T-helper 17 cell (primary cell): ENCODE measurements around the gene ECPAS. TPM values are rescaled to one million over a fixed set of nuclear protein-coding genes. Genes with fewer than 3 reads are reported as not detected.
"Not testable (repeated sequence)": the region's sequence is repeated elsewhere in the genome, so short reads cannot be mapped to it uniquely, and the experiment has no call there.

ENCODE experiments used
- ATAC-seq: fragments of 150-1000 bp; cut with Tn5 transposase; 2 replicates; pipeline ENCODE4 v1.10.0; 2021; ENCODE audit warnings: mild to moderate bottlenecking, moderate library complexity
- DNase-seq, 3 donors: peaks; one replicate each; pipeline versions ENCODE4 v3.0.0 to v3.0.0-alpha.2; 2020 to 2021
- H3K9me3 ChIP-seq: one replicate; pipeline ENCODE4 v1.7.0; 2013; ENCODE audit warnings: low read length, mild to moderate bottlenecking; ENCODE audit not compliant: control insufficient read depth, poor library complexity, severe bottlenecking
- H3K27ac Mint-ChIP-seq: one replicate; pipeline ENCODE4 v1.8.0; 2022; ENCODE audit warnings: mild to moderate bottlenecking, moderate library complexity, mixed read lengths
- H3K27me3 Mint-ChIP-seq: one replicate; pipeline ENCODE4 v1.8.0; 2022; ENCODE audit warnings: mixed read lengths
- H3K36me3 Mint-ChIP-seq: one replicate; pipeline ENCODE4 v1.8.0; 2022; ENCODE audit warnings: low read depth, mixed read lengths
- H3K4me1 Mint-ChIP-seq: one replicate; pipeline ENCODE4 v1.8.0; 2022; ENCODE audit warnings: mild to moderate bottlenecking, mixed read lengths
- H3K4me3 Mint-ChIP-seq: one replicate; pipeline ENCODE4 v1.8.0; 2022; ENCODE audit warnings: mild to moderate bottlenecking, moderate library complexity, mixed read lengths
- total RNA-seq, 4 donors: library from RNA in 2 of 4; stranded (reverse) in 2 of 4; gene quantifications; one replicate each; pipeline ENCODE4 v1.2.3 and lab custom pipeline; 2022 to 2026

The ECPAS gene
- total RNA-seq, 2 donors from 2014 or later, result 56.8 to 65.9 TPM

DNA sequence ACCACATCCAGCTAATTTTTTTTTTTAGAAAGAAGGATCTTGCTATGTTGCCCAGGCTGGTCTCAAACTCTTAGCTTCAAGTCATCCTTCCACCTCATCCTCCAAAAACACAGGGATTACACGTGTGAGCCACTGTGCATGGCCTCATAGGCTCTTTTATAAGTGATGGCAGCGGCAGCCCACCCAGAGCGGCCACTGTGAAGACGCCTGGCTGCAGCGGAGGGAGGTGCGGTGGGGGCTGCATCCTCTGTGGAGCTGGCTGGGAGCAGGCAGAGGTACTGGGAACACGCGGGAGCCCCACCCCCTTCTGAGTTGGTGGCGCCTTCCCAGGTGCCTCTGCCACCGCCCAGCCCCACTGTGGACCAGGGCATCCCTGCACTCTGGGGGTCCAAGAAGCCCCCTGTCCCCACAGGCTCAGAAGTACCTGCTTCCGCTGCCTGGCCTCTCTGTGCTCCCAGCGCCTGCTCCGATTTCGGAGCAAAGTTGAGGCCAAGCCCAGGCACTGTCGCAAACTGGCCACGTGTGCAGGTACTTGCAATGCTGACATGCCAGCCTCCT, 16.9 kb upstream of the ECPAS start:
- no peak overlapping the region for H3K4me3 Mint-ChIP-seq
- ATAC-seq, result no peak
- no peaks in the 10 kb centered on the region for H3K4me1 Mint-ChIP-seq
- H3K36me3 Mint-ChIP-seq, result no peaks in the 10 kb centered on the region
- DNase-seq, result no peak
- no peaks in the 10 kb centered on the region for H3K9me3 ChIP-seq
- no peak overlapping the region for H3K27ac Mint-ChIP-seq
- peaks cover 18% of the 10 kb centered on the region for H3K27me3 Mint-ChIP-seq

DNA sequence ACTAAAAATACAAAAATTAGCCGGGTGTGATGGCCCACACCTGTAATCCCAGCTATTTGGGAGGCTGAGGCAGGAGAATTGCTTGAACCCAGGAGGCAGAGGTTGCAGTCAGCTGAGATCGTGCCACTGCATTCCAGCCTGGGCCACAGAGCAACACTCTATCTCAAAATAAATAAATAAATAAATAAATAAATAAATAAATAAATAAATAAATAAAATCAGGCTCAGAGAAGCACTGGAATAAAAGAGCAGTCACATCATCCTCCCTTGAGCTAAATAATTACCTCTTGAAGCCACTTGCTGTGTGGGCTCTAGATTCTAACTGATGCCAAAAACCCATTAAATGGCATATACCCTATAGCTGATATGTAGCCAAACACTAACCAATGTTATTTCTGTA, 13.0 kb upstream of the ECPAS start:
- H3K4me3 Mint-ChIP-seq, H3K36me3 Mint-ChIP-seq, H3K4me1 Mint-ChIP-seq, H3K9me3 ChIP-seq, DNase-seq, H3K27ac Mint-ChIP-seq, ATAC-seq: not testable (repeated sequence)
- peaks cover 17% of the 10 kb centered on the region for H3K27me3 Mint-ChIP-seq

DNA sequence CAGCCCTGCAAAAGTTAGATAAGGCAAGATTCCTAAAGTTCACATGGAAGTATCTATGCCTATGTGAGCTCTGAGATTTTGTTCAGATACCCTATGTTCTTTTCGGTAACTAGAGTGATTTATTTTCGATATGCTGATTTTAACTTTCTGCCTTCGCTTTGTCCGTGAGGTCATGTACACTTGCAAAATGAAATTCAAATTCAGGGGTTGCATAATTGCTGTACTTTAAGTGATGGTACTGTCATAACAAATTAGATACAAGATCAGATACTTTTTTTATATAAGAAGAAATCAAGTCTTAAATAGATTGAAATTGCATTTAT, 350 bp upstream of the ECPAS start:
- Mint-ChIP-seq H3K27me3 (peaks cover 8% of the 10 kb centered on the region), H3K4me3 (peak overlapping the region; percentile 84), H3K36me3 (no peaks in the 10 kb centered on the region), H3K27ac (peak overlapping the region; percentile 86), H3K4me1 (peaks cover 21% of the 10 kb centered on the region)
- ATAC-seq (no peak), DNase-seq (no peak)
- no peaks in the 10 kb centered on the region for H3K9me3 ChIP-seq

DNA sequence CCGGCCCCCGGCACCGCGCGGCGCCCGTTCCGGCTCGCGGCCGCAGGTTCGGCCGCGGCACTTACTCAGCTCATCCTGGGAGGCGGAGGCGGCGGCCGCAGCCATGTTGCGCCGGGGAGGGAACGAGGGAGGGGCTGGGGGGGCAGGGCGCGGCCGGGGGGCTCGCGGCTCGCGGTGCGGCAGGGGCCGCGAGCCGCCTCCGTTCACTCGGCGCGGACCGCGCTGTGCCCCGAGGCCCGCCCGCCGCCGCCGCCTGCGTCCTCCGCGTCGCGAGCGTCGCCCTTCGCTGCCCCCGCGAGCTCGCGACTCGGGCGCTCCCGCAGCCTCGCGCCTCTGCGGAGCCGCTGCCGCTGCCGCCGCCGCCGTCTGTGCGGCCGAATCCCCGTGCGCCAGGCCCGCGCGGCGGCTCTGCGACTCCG, 735 bp downstream of the ECPAS start:
- Mint-ChIP-seq H3K4me1 (peaks cover 26% of the 10 kb centered on the region), H3K27me3 (peaks cover 8% of the 10 kb centered on the region), H3K4me3 (peak overlapping the region; percentile 88), H3K36me3 (no peaks in the 10 kb centered on the region), H3K27ac (no peak overlapping the region)
- ATAC-seq (peak; percentile 58), DNase-seq (peak in 2 of 3 donors; percentile 21 to 39)
- no peaks in the 10 kb centered on the region for H3K9me3 ChIP-seq

DNA sequence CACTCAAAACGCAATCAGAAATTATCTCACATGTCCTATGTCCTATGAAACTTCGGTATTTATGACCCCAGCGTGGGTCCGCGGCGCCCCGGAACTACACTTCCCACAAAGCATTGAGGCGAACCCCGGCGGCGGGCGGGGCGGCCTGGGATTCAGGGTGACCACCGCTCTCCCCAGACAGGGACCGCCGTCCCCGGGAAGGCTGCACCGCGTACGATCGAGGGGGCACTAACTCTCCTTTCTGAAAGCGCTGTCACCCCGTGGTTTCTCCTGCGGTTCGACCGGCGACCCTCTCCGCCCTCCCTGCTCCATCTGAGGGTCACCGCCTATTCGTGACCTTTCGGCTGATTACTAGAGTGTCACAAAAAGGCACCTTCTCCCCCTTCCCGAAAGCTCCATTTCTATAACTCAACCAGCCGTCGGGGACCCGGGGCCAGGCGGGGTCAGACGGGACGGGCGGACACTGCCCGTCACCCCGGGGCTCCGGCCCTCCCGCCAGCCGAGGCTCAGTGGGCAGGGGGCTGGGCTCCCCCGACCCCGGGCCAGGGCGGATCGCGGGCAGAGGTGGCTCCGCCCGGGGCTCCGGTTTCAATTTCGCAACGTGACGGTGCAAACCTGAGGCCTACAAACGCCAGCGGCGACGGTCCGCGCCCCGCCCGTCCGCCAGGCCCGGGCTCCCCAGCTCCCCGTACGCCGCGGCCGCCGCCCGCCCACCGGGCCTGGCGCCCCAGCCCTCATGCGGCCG, 1.3 kb downstream of the ECPAS start:
- peaks cover 25% of the 10 kb centered on the region for H3K4me1 Mint-ChIP-seq
- peak; percentile 62 for ATAC-seq
- no peaks in the 10 kb centered on the region for H3K9me3 ChIP-seq

DNA sequence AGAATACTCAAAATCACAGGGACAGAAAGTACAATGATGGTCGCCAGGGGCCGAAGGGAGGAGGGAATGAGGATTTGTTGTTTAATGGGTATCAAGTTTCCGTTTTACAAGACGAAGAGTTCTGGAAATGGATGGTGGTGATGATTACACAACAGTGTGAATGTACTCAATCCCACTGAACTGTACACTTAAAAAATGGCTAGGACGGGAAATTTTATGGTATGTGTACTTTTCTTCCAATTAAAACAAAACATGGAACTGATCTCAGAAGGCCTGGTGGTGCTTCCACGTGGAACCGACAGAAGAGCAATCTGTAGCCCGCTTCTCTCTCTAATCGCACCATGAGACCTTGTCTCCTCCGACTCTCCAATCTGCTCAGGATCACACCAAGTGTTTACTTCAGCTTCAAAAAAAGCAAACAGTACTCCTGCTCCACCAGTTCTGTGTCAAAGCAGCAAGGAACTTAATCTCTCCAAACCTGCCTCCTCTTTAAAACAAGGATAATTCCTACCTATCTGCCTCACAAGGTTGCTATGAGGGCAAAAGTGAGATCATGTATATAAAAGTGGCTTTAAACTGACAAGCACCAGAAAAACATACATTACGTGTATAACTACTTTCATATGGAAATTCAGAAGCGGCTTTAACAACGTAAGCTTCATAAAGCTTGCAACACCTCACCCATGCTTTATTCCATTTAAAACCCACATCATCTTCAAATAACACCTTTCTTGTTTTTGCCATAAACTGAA, 2.1 kb downstream of the ECPAS start:
- peak overlapping the region; percentile 79 for H3K27ac Mint-ChIP-seq
- no peak for ATAC-seq
- DNase-seq, result no peak
- H3K9me3 ChIP-seq, result no peaks in the 10 kb centered on the region
- no peaks in the 10 kb centered on the region for H3K27me3 Mint-ChIP-seq
- H3K4me1 Mint-ChIP-seq, result peaks cover 29% of the 10 kb centered on the region
- H3K4me3 Mint-ChIP-seq, result peak overlapping the region; percentile 88
- H3K36me3 Mint-ChIP-seq, result no peaks in the 10 kb centered on the region

More for the DNA sequence above, 1.3 kb downstream of the ECPAS start:
- peak overlapping the region; percentile 88 for H3K4me3 Mint-ChIP-seq
- DNase-seq, result peak; percentile 23 to 47 (median 30)
- no peaks in the 10 kb centered on the region for H3K36me3 Mint-ChIP-seq
- H3K27ac Mint-ChIP-seq, result peak overlapping the region; percentile 79
- peaks cover 7% of the 10 kb centered on the region for H3K27me3 Mint-ChIP-seq

DNA sequence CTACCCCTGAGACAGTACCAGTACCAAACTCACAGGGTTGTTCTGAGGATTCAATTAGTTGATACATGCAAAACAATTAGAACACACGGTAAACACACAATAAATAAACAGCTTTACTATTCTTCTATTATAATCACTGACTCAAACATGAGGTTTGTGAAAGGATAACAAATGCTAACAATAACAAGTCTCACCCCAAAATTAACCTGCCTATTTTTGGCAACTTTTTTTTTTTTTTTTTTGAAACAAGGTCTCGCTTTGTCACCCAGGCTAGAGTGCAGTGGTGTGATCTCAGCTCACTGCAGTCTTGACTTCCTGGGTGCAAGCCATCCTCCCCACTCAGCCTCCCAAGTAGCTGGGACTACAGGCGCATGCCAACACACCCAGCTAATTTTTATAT, 6.5 kb downstream of the ECPAS start:
- H3K9me3 ChIP-seq, result no peaks in the 10 kb centered on the region
- Mint-ChIP-seq H3K4me3 (no peak overlapping the region), H3K4me1 (peaks cover 46% of the 10 kb centered on the region), H3K27ac (no peak overlapping the region), H3K27me3 (no peaks in the 10 kb centered on the region), H3K36me3 (peaks cover 2% of the 10 kb centered on the region)
- no peak for DNase-seq
- no peak for ATAC-seq

DNA sequence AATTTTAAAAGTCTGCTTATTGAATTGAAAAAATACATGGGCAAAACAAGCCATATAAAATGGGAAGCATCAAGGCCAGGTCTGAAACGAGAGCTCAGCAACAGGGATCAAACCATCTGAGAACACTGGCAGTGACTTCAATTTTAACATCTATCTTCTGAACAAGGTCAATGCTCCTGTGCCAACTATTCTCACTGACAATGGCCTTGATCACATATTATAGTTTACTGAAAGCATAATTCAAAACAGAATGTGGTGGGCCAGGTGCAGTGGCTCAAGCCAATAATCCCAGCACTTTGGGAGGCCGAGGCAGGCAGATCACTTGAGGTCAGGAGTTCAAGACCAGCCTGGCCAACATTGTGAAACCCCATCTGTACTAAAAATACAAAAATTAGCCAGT, 9.0 kb downstream of the ECPAS start:
- Mint-ChIP-seq H3K36me3 (peaks cover 2% of the 10 kb centered on the region), H3K4me3 (no peak overlapping the region), H3K27me3 (no peaks in the 10 kb centered on the region), H3K4me1 (peaks cover 42% of the 10 kb centered on the region), H3K27ac (no peak overlapping the region)
- ATAC-seq, result no peak
- H3K9me3 ChIP-seq, result no peaks in the 10 kb centered on the region
- DNase-seq, result no peak

DNA sequence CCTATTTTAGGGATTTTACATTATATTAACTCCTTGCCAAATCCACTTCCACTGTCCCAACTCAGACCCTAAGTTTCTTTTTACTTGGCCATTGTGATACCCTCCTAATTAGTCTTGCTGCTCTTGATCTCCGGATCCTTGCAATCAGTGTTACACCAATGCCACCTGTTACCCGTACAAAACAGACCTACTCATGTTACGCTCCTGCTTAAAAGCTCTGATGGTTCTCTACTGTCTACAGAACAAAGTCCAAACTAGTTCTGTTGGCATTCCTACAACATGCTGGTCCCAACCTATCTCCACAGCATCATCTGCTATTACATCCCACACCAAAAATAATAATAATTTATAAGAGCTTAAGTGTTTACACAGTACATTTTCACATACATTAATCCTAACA, 9.8 kb downstream of the ECPAS start:
- H3K9me3 ChIP-seq, result no peaks in the 10 kb centered on the region
- no peak for ATAC-seq
- Mint-ChIP-seq H3K4me3 (no peak overlapping the region), H3K4me1 (peaks cover 42% of the 10 kb centered on the region), H3K27ac (no peak overlapping the region), H3K27me3 (no peaks in the 10 kb centered on the region), H3K36me3 (peaks cover 2% of the 10 kb centered on the region)
- DNase-seq, result no peak

DNA sequence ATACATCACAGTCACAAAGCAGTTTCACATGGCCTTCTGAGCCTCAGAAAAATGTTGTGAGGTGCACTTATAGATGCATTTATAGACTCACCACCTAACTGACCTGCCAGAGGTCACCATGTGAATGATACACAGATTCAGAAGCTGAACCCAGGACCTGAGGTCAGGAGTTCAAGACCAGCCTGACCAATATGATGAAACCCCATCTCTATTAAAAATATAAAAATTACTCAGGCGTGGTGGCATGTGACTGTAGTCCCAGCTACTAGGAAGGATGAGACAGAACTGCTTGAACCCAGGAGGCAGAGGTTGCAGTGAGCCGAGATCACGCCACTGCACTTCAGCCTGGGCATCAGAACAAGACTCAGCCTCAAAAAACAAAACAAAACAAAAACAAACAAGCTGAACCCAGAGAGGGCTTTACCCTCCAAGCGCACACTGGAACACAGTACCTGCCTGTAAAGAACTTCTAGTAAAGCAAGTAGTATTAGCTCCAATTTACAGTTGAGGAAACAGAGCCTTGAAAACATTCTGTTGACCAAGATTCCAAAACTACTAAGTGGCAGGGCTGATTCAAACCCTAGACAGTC, 16.3 kb downstream of the ECPAS start:
- H3K36me3 Mint-ChIP-seq, result peaks cover 2% of the 10 kb centered on the region
- H3K4me1 Mint-ChIP-seq, result peaks cover 35% of the 10 kb centered on the region
- ATAC-seq (no peak), DNase-seq (no peak)
- H3K9me3 ChIP-seq, result no peaks in the 10 kb centered on the region
- no peaks in the 10 kb centered on the region for H3K27me3 Mint-ChIP-seq
- H3K4me3 Mint-ChIP-seq, result peak overlapping the region; percentile 1
- peak overlapping the region; percentile 19 for H3K27ac Mint-ChIP-seq

DNA sequence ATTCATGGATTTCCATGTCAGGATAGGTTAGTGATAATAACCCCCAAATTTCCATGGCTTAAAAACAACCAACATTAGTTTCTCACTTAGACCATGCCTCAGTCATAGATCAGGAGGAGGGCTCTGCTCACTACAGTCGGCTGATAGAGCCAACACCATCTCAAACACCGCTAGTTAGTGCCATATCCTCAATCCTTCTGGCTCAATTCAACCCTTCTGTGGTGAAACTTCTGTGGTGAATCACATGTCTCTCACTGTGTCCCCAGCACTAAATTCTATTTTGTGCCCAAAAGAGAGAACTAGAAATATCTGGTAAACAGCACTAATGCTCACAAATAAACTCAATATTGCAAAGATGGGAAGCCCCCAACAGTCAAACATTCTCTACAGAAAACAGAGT, 21.1 kb downstream of the ECPAS start:
- Mint-ChIP-seq H3K36me3 (peaks cover 2% of the 10 kb centered on the region), H3K4me1 (peaks cover 30% of the 10 kb centered on the region), H3K27ac (no peak overlapping the region), H3K4me3 (no peak overlapping the region), H3K27me3 (no peaks in the 10 kb centered on the region)
- DNase-seq, result no peak
- H3K9me3 ChIP-seq, result no peaks in the 10 kb centered on the region
- ATAC-seq, result no peak

DNA sequence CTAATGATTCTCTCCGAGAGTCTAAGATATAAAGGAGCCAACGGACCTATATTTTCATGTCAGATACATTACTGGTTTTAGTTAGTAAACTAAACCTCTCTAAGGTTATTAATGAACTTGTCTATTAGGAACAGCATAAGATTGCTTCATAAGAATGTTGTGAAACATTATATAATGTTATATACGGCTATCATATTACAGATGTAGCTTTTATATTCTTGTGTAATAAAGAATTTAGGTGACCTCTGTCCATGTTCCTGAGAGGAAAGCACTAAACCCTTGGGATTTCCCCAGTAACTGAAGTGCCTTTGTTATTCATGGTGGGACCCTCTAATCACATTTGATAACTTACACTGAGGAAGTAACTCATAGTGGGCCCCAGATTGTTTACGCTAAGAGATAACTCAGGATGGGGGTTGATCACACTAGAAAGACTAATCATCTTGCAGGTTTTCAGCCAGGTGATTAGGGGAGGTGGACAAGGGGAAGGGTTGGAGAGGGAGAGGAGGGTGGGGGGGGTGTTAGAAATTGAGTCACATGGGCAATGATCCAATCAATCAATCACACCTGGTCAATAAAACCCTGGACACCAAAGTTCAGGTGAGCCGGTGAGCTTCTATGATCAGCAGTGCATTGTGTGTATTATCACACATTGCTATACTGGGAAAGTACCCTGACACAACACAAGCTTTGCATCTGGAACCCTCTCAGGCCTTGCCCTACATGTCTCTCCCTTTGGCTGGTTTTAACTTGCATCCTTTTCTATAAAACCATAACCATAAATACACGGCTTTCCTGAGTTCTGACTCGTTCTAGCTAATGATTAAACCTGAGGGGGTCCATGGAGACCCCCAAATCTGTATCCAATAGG, 25.8 kb downstream of the ECPAS start:
- Mint-ChIP-seq H3K27ac (no peak overlapping the region), H3K27me3 (no peaks in the 10 kb centered on the region), H3K4me1 (peaks cover 31% of the 10 kb centered on the region), H3K36me3 (no peaks in the 10 kb centered on the region), H3K4me3 (no peak overlapping the region)
- DNase-seq (no peak), ATAC-seq (no peak)
- H3K9me3 ChIP-seq, result no peaks in the 10 kb centered on the region

DNA sequence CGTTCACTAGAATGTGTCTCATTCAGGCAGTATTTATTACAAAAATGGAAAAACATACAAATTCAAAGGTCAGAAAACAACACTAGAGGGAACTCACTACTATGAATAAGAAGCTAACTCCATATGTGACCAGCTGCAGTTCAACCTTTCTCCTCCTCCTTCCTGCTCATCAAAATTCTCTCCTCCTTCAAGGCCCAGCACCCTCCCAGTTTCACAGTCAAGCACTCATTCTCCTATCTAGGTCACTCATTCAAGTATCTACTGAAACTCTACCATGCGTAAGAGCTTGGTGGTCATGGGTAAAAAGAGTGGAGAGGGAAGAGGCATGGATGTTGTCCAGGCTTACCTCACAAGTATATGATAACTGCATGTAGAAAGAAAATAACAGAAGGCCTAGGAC, 27.7 kb downstream of the ECPAS start:
- Mint-ChIP-seq H3K36me3 (no peaks in the 10 kb centered on the region), H3K4me3 (peak overlapping the region; percentile 31), H3K27ac (peak overlapping the region; percentile 82), H3K27me3 (no peaks in the 10 kb centered on the region), H3K4me1 (peaks cover 41% of the 10 kb centered on the region)
- DNase-seq (no peak), ATAC-seq (no peak)
- no peaks in the 10 kb centered on the region for H3K9me3 ChIP-seq
